NT2/D1 (cell line): ENCODE data around the gene CHRNE.

Source experiments
- DNase-seq: peaks from one replicate; pipeline ENCODE4 v3.0.0-alpha.2; 2011; ENCODE audit warnings: low read depth, low spot score
- H3K27me3 ChIP-seq: 2 replicates; pipeline ENCODE4 v1.6.0; 2011; ENCODE audit warnings: mild to moderate bottlenecking; ENCODE audit not compliant: insufficient read length, insufficient read depth
- H3K36me3 ChIP-seq: 2 replicates; pipeline ENCODE4 v1.6.1; 2011; ENCODE audit warnings: mild to moderate bottlenecking, low read length, mixed read lengths; ENCODE audit not compliant: insufficient read depth, insufficient read length
- H3K4me1 ChIP-seq: 2 replicates; pipeline ENCODE4 v1.5.1; 2011; ENCODE audit not compliant: insufficient read depth, insufficient read length
- H3K4me3 ChIP-seq: 2 replicates; pipeline ENCODE4 v1.5.1; 2011; ENCODE audit warnings: low read depth; ENCODE audit not compliant: insufficient read length
- H3K9ac ChIP-seq: 2 replicates; pipeline ENCODE4 v1.6.0; 2011; ENCODE audit warnings: low read depth; ENCODE audit not compliant: insufficient read length
- H3K9me3 ChIP-seq: 2 replicates; pipeline ENCODE4 v1.5.1; 2011; ENCODE audit warnings: mild to moderate bottlenecking, low read length; ENCODE audit not compliant: insufficient read depth
- SUZ12 ChIP-seq: IDR thresholded peaks from 2 replicates; pipeline ENCODE4 v1.6.1; 2011; ENCODE audit not compliant: insufficient read length, insufficient read depth; ENCODE audit errors: extremely low read depth
- YY1 ChIP-seq: IDR thresholded peaks from 2 replicates; pipeline ENCODE4 v1.6.1; 2011; ENCODE audit not compliant: insufficient read length, insufficient read depth
- ZNF274 ChIP-seq: IDR thresholded peaks from 2 replicates; pipeline ENCODE4 v1.6.1; 2011; ENCODE audit warnings: mild to moderate bottlenecking, low read depth, low read length

Gene CHRNE

GRCh38 chr17:4944163-4944553 is 41.3 kb upstream of the CHRNE start:
- Histone ChIP-seq H3K36me3 (peaks cover 68% of the 10 kb centered on the region), H3K27me3 (no peaks in the 10 kb centered on the region), H3K9me3 (no peaks in the 10 kb centered on the region), H3K9ac (no peak overlapping the region), H3K4me1 (no peaks in the 10 kb centered on the region), H3K4me3 (no peak overlapping the region)
- TF ChIP-seq SUZ12 (no peak), YY1 (no peak), ZNF274 (no peak)
- DNase-seq: no peak

GRCh38 chr17:4942760-4943508 is 40.0 kb upstream of the CHRNE start:
- no peak overlapping the region for H3K9ac ChIP-seq
- TF ChIP-seq SUZ12 (no peak), ZNF274 (no peak), YY1 (no peak)
- no peak overlapping the region for H3K4me3 ChIP-seq

GRCh38 chr17:4941319-4941610 is 38.4 kb upstream of the CHRNE start:
- TF ChIP-seq YY1: no peak
- no peak for TF ChIP-seq ZNF274
- no peak for TF ChIP-seq SUZ12
- H3K9me3 ChIP-seq: no peaks in the 10 kb centered on the region
- peaks cover 5% of the 10 kb centered on the region for H3K4me1 ChIP-seq
- H3K9ac ChIP-seq: peak overlapping the region; percentile 99
- H3K27me3 ChIP-seq: no peaks in the 10 kb centered on the region
- peak overlapping the region; percentile 91 for H3K4me3 ChIP-seq
- H3K36me3 ChIP-seq: peaks cover 79% of the 10 kb centered on the region
- DNase-seq: no peak

More at GRCh38 chr17:4942760-4943508, 40.0 kb upstream of the CHRNE start:
- Histone ChIP-seq H3K27me3 (no peaks in the 10 kb centered on the region), H3K4me1 (peaks cover 5% of the 10 kb centered on the region), H3K9me3 (no peaks in the 10 kb centered on the region), H3K36me3 (peaks cover 77% of the 10 kb centered on the region)
- DNase-seq: no peak

DNA sequence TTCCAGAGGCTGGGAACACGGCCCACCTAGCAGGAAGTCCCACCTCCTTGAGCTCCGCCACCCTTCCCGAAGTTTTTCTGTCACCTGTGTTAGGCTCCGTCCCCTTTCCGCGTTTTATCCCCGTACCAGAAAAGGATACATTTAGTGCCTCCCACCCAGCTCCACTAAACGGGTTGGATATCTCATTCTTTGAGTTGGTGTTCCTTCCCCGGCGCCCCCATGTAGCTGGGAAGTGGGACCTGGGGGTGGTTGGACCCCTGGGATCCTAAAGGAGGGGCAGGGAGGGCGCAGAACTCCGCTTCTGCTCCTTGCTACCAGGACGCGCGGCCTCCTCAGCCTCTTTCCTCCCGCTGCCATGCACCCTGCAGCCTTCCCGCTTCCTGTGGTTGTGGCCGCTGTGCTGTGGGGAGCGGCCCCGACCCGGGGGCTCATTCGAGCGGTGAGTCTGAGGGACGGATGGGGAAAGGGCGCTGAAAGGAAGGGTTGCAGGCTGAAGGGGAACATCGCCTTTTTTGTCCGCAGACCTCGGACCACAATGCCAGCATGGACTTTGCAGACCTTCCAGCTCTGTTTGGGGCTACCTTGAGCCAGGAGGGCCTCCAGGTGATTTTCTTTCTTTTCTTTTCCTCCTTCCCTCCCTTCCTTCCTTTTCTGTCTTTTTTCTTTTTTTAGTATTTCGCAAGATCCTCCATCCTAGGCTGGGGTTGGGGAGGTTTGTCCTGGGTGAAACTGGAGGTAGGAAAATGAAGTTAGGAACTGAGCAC is 37.8 kb upstream of the CHRNE start:
- Histone ChIP-seq H3K9me3 (no peaks in the 10 kb centered on the region), H3K9ac (peak overlapping the region; percentile 99), H3K4me1 (peaks cover 5% of the 10 kb centered on the region), H3K27me3 (no peaks in the 10 kb centered on the region), H3K4me3 (peak overlapping the region; percentile 91), H3K36me3 (peaks cover 79% of the 10 kb centered on the region)
- DNase-seq: peak; percentile 73
- TF ChIP-seq SUZ12: no peak
- TF ChIP-seq ZNF274: no peak
- no peak for TF ChIP-seq YY1

DNA sequence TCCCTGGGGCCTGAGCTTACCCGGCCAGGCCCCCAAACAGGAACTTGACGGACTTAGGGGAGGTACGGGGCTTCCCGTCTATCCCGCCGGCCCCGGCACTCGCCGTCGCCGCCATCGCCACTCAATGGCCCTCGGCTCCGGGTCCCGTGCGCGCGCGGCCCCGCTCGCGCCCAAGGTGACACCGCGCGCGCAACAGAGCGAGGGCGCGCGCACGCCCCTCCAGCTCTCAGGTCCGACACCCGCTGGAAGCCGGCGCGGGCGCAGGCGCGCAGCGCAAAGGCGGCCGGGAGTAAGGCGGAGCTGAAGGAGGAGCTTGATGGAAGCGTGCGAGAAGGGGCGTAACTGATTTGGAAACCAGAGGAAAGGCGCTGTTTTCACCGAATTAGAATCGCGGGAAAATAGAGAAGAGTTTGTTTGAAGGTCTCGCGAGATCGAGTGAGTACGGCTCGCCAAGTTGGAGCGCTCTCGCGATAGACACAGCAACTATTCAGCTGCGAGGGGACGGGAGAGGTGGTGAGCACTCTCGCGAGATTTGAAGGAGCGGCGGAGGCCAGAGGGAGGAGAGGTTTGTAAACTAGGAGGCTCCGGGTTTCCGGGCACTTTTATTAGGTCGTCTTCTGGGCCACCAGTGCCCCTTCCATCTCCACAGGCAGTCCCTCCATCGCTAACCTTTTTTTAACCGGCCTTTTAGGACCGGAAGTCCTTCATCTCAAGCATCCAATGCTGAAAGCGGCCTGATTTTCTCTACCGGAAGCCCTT is 37.1 kb upstream of the CHRNE start, which contains the start of the genes RNF167 and SLC25A11:
Gene RNF167, plus strand, starts transcription at position 473 of the 759 bp plus-strand sequence. CDS start 642 bp downstream, outside the sequence.
Gene SLC25A11, minus strand, starts transcription at position 251 of the 759 bp plus-strand sequence. Its CDS starts 136 bp downstream, at position 115.
- DNase-seq: peak; percentile 95
- Histone ChIP-seq H3K4me1 (peaks cover 5% of the 10 kb centered on the region), H3K9me3 (no peaks in the 10 kb centered on the region), H3K36me3 (peaks cover 76% of the 10 kb centered on the region), H3K27me3 (no peaks in the 10 kb centered on the region), H3K9ac (peak within 1 kb of the TSS; percentile 99), H3K4me3 (peak within 1 kb of the TSS; percentile 91)
- no peak for TF ChIP-seq SUZ12
- no peak for TF ChIP-seq YY1
- no peak for TF ChIP-seq ZNF274

- Histone ChIP-seq H3K9me3 (no peaks in the 10 kb centered on the region), H3K4me1 (peaks cover 6% of the 10 kb centered on the region), H3K4me3 (peak overlapping the region; percentile 91), H3K27me3 (no peaks in the 10 kb centered on the region), H3K36me3 (peaks cover 71% of the 10 kb centered on the region), H3K9ac (peak overlapping the region; percentile 99)
- TF ChIP-seq ZNF274 (no peak), YY1 (no peak), SUZ12 (no peak)
- no peak for DNase-seq
Measured at GRCh38 chr17:4939546-4939795, 36.6 kb upstream of the CHRNE start.

DNA sequence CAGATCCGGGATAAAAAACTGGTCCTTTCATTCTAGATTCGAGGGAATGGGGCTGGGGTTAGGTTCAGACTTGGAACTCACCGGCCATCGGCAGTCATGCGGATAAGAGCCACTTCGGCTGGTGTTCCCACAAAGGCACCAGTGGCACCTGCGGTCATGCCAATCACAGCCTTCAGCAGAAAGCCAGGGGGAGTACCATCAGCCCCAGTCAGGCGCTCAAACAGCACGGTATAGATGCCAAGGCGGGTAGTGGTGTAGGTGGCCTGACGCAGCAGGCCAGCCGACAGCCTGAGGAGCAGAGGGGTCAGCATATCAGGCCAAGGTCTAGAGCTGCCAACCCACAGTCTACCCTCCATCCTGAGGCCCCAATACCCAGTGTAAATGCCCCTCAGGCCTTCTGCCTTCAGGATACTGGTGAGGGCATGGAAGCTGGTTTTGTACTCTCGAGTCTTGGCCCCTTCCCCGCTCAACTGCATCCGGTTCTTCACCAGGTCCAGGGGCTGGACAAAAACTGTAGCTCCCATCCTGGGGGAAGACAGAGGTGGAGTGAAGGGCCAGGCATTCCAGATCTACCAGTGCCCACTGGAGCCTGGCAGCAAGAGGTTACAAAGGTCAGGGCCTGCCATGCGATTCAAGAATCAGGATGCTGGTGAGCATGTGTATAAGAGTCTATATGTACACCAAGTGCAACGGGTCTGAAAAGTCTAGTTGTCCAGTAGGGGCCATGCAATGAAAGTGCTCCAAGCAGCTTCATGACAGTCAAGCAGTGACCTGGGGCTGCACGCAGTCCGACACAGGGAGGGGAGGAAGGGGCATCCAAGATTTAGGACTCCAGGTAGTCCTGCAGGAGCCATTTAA is 36.0 kb upstream of the CHRNE start:
- Histone ChIP-seq H3K27me3 (no peaks in the 10 kb centered on the region), H3K4me3 (peak overlapping the region; percentile 91), H3K9ac (peak overlapping the region; percentile 99), H3K4me1 (peaks cover 10% of the 10 kb centered on the region), H3K9me3 (no peaks in the 10 kb centered on the region), H3K36me3 (peaks cover 65% of the 10 kb centered on the region)
- no peak for TF ChIP-seq ZNF274
- TF ChIP-seq SUZ12: no peak
- TF ChIP-seq YY1: no peak
- no peak for DNase-seq
